WERI-Rb-1 (cell line): ENCODE data around the gene PROX2.

Source experiments
- DNase-seq: peaks from one replicate; pipeline ENCODE4 v3.0.0-alpha.2; 2020
- H3K27ac ChIP-seq: fragments of 250-450 bp; sonication (Bioruptor Pico); 2 replicates; pipeline ENCODE4 v1.5.1; 2020; ENCODE audit warnings: mild to moderate bottlenecking, moderate library complexity
- H3K27me3 ChIP-seq: fragments of 250-450 bp; sonication (Bioruptor Pico); 2 replicates; pipeline ENCODE4 v1.5.1; 2021; ENCODE audit warnings: mild to moderate bottlenecking, low read depth, moderate library complexity; ENCODE audit not compliant: insufficient read depth, severe bottlenecking
- H3K36me3 ChIP-seq: fragments of 250-450 bp; sonication (Bioruptor Pico); 2 replicates; pipeline ENCODE4 v1.5.1; 2020; ENCODE audit warnings: mild to moderate bottlenecking, moderate library complexity
- H3K4me3 ChIP-seq: 2 replicates; pipeline ENCODE4 v1.5.1; 2011; ENCODE audit warnings: low read depth, mild to moderate bottlenecking, control low read depth, low read length
- H3K9me3 ChIP-seq: fragments of 250-450 bp; sonication (Bioruptor Pico); 2 replicates; pipeline ENCODE4 v1.5.1; 2021; ENCODE audit warnings: mild to moderate bottlenecking, moderate library complexity; ENCODE audit not compliant: severe bottlenecking
- CTCF ChIP-seq: IDR thresholded peaks from 2 replicates; pipeline ENCODE4 v1.5.1; 2011; ENCODE audit warnings: low read depth, mild to moderate bottlenecking, control low read depth, inconsistent platforms, low read length

Gene PROX2

GRCh38 chr14:74875941-74876913, at the start of gene PROX2:
PROX2 (minus strand) TSS chr14:74876145; CDS start chr14:74863834, 12,311 bp downstream.
- Histone ChIP-seq H3K27ac (no peak within 1 kb of the TSS), H3K36me3 (no peaks in the 10 kb centered on the region), H3K9me3 (no peaks in the 10 kb centered on the region), H3K27me3 (no peaks in the 10 kb centered on the region), H3K4me3 (no peak within 1 kb of the TSS)
- no peak for TF ChIP-seq CTCF
- DNase-seq: no peak

GRCh38 chr14:74924061-74924460, 48.1 kb upstream of the PROX2 start:
- no peak overlapping the region for H3K4me3 ChIP-seq
- peaks cover 16% of the 10 kb centered on the region for H3K36me3 ChIP-seq
- no peak for TF ChIP-seq CTCF
- no peaks in the 10 kb centered on the region for H3K27me3 ChIP-seq
- H3K27ac ChIP-seq: no peak overlapping the region
- no peak for DNase-seq
- no peaks in the 10 kb centered on the region for H3K9me3 ChIP-seq

GRCh38 chr14:74922752-74923401, 46.9 kb upstream of the PROX2 start, which contains the start of gene RPS6KL1:
RPS6KL1 (minus strand) TSS chr14:74923260; CDS start chr14:74921541, 1,719 bp downstream.
- DNase-seq: peak; percentile 92
- Histone ChIP-seq H3K4me3 (peak within 1 kb of the TSS; percentile 87), H3K27ac (peak within 1 kb of the TSS; percentile 76), H3K36me3 (peaks cover 22% of the 10 kb centered on the region), H3K9me3 (no peaks in the 10 kb centered on the region), H3K27me3 (no peaks in the 10 kb centered on the region)
- TF ChIP-seq CTCF: no peak

GRCh38 chr14:74921987-74922751, 46.2 kb upstream of the PROX2 start:
- Histone ChIP-seq H3K4me3 (peak overlapping the region; percentile 87), H3K9me3 (no peaks in the 10 kb centered on the region), H3K27me3 (no peaks in the 10 kb centered on the region), H3K27ac (peak overlapping the region; percentile 76), H3K36me3 (peaks cover 25% of the 10 kb centered on the region)
- DNase-seq: no peak
- TF ChIP-seq CTCF: no peak

DNA sequence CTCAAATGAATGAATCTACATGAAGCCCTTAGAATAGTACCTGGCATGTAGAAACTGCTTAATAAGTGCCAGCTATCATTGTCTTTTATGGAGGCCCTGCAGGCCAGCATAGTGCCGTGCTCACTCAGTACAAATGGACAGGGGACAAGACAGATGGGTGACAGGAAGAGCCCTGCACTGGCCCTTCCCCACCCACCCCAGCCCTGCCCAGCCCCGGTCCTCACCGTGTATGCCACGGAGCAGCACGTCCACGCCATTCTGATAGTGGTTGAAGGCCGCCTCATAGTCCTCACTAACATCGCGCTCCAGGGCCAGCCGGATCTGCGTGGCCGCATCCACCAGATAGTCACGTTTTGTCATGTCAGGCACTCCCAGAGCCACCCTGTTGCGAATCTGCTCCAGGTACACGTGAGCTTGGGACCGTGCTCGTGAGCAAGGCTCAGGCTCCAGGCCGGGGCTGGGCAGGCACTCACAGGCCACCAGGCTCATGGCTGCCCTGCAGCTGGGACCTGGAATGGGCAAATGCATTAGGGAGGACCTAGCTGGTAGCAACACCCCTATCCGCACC, 45.2 kb upstream of the PROX2 start:
- no peak overlapping the region for H3K27ac ChIP-seq
- TF ChIP-seq CTCF: no peak
- no peak for DNase-seq

More for the DNA sequence above, 45.2 kb upstream of the PROX2 start:
- H3K9me3 ChIP-seq: no peaks in the 10 kb centered on the region
- peaks cover 28% of the 10 kb centered on the region for H3K36me3 ChIP-seq
- H3K27me3 ChIP-seq: no peaks in the 10 kb centered on the region
- no peak overlapping the region for H3K4me3 ChIP-seq
